H1 (cell line): Measurements from ENCODE around the gene CYP1A2.

Experiments used
- BACH1 ChIP-seq: IDR thresholded peaks from 2 replicates; pipeline ENCODE4 v1.6.1; 2012; ENCODE audit warnings: low read length, improper control_type of control experiment
- CHD1 ChIP-seq: IDR thresholded peaks from 2 replicates; pipeline ENCODE4 v1.6.1; 2012; ENCODE audit warnings: low read depth, low read length, improper control_type of control experiment
- CHD2 ChIP-seq: IDR thresholded peaks from 2 replicates; pipeline ENCODE4 v1.6.1; 2012; ENCODE audit warnings: low read length, improper control_type of control experiment
- CTCF ChIP-seq, 3 experiments: IDR thresholded peaks; 1 replicate in 2 of 3; 2 replicates in 1 of 3; pipeline versions ENCODE4 v1.5.1 to v1.6.1; 2011; ENCODE audit warnings: low read length in 3 of 3, mild to moderate bottlenecking in 3 of 3, inconsistent platforms in 2 of 3, low read depth in 1 of 3, moderate library complexity in 1 of 3; ENCODE audit not compliant: insufficient read depth in 1 of 3; ENCODE audit errors: control extremely low read depth in 1 of 3
- EP300 ChIP-seq, 2 experiments: IDR thresholded peaks; 1 replicate in 1 of 2; 2 replicates in 1 of 2; pipeline ENCODE4 v1.6.1; 2011 to 2012; ENCODE audit warnings: low read depth in 2 of 2, low read length in 2 of 2, mild to moderate bottlenecking in 2 of 2, borderline replicate concordance in 1 of 2, inconsistent platforms in 1 of 2, moderate library complexity in 1 of 2
- POLR2A ChIP-seq, 2 experiments: IDR thresholded peaks; 1 replicate in 1 of 2; 2 replicates in 1 of 2; pipeline ENCODE4 v1.6.1; 2011; ENCODE audit warnings: low read depth in 2 of 2, low read length in 2 of 2, mild to moderate bottlenecking in 2 of 2; ENCODE audit errors: control extremely low read depth in 1 of 2
- POLR2AphosphoS5 ChIP-seq: IDR thresholded peaks from 2 replicates; pipeline ENCODE4 v1.6.1; 2011; ENCODE audit warnings: low read depth, low read length
- RNF2 ChIP-seq: fragments of 200-900, 300-1000 bp; sonication (generic); IDR thresholded peaks from 2 replicates; pipeline ENCODE4 v1.7.1; 2016; ENCODE audit warnings: borderline replicate concordance, low read depth, mild to moderate bottlenecking, antibody characterized with exemption, low read length; ENCODE audit not compliant: poor library complexity, severe bottlenecking; ENCODE audit errors: missing control alignments
- SP1 ChIP-seq: IDR thresholded peaks from 2 replicates; pipeline ENCODE4 v1.6.1; 2011; ENCODE audit warnings: low read depth, low read length
- TAF1 ChIP-seq: IDR thresholded peaks from 2 replicates; pipeline ENCODE4 v1.6.1; 2011; ENCODE audit warnings: mild to moderate bottlenecking, low read depth, low read length
- TF ChIP-seq, protein P1 (sequence below): IDR thresholded peaks from 2 replicates; pipeline ENCODE4 v1.6.1; 2012; ENCODE audit warnings: inconsistent platforms

GRCh38 chr15:74788683-74789151 is 40.1 kb downstream of the CYP1A2 start:
- TF ChIP-seq POLR2A (IDR thresholded peaks at IDR 0.05; ENCODE audit: control extremely low read depth in 1 of 2, low read depth in 2 of 2, low read length in 2 of 2) (no peak), CTCF (IDR thresholded peaks at IDR 0.05; ENCODE audit: control extremely low read depth in 1 of 3, insufficient read depth in 1 of 3, low read depth in 1 of 3, low read length in 3 of 3) (no peak), CHD1 (no peak), POLR2AphosphoS5 (peak; percentile 35; the same call in 1 of the 2 replicates), TAF1 (no peak), CHD2 (no peak), RNF2 (no peak), EP300 (IDR thresholded peaks at IDR 0.05; ENCODE audit: borderline replicate concordance in 1 of 2, low read depth in 2 of 2, low read length in 2 of 2) (no peak), SP1 (no peak), BACH1 (no peak)
- TF ChIP-seq, protein P1, sequence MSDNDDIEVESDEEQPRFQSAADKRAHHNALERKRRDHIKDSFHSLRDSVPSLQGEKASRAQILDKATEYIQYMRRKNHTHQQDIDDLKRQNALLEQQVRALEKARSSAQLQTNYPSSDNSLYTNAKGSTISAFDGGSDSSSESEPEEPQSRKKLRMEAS = no peak
